OCI-LY7 (cell line): Measurements from ENCODE around the gene SYNJ1.
"Not testable (repeated sequence)": the region's sequence is repeated elsewhere in the genome, so short reads cannot be mapped to it uniquely, and the experiment has no call there.

ENCODE experiments used
- EZH2phosphoT487 ChIP-seq: fragments of 200-600 bp; sonication (generic); IDR thresholded peaks from 2 replicates; pipeline ENCODE4 v1.6.1; 2018; ENCODE audit warnings: low read depth, borderline replicate concordance, mild to moderate bottlenecking, mixed run types, antibody characterized with exemption, low read length, moderate library complexity, mixed read lengths
- TF ChIP-seq, protein P1 (sequence below): fragments of 200-600 bp; sonication (generic); conservative IDR thresholded peaks from 2 replicates; pipeline ENCODE4 v1.5.1; 2014; ENCODE audit warnings: mild to moderate bottlenecking, antibody characterized with exemption, low read length, moderate library complexity, mixed read lengths

DNA sequence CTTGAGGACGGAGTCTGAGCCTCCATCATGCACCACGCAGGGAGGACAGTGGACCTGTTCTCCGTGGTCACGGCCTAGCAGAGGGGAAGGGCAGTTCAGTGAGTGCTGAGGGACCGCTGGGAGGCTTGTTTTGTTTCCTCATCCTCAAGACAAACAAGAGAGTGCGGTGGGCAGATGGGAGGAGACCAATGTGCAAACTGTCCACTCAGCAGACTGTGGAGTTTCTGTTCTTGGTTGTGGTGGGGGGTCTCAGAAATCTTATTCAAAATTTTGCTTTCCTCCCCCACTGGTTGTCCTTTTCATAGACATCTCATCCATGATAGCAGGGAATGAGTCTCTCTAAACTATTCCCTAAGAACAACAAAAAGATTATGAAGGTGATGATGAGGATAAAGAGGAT lies 109.6 kb downstream of the SYNJ1 start:
- TF ChIP-seq, protein P1, sequence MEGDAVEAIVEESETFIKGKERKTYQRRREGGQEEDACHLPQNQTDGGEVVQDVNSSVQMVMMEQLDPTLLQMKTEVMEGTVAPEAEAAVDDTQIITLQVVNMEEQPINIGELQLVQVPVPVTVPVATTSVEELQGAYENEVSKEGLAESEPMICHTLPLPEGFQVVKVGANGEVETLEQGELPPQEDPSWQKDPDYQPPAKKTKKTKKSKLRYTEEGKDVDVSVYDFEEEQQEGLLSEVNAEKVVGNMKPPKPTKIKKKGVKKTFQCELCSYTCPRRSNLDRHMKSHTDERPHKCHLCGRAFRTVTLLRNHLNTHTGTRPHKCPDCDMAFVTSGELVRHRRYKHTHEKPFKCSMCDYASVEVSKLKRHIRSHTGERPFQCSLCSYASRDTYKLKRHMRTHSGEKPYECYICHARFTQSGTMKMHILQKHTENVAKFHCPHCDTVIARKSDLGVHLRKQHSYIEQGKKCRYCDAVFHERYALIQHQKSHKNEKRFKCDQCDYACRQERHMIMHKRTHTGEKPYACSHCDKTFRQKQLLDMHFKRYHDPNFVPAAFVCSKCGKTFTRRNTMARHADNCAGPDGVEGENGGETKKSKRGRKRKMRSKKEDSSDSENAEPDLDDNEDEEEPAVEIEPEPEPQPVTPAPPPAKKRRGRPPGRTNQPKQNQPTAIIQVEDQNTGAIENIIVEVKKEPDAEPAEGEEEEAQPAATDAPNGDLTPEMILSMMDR = not testable (repeated sequence)
- not testable (repeated sequence) for TF ChIP-seq EZH2phosphoT487
